ENCODE measurements around the gene KIF9.
"Not testable (repeated sequence)": the region's sequence is repeated elsewhere in the genome, so short reads cannot be mapped to it uniquely, and the experiment has no call there.

The KIF9 gene, protein sequence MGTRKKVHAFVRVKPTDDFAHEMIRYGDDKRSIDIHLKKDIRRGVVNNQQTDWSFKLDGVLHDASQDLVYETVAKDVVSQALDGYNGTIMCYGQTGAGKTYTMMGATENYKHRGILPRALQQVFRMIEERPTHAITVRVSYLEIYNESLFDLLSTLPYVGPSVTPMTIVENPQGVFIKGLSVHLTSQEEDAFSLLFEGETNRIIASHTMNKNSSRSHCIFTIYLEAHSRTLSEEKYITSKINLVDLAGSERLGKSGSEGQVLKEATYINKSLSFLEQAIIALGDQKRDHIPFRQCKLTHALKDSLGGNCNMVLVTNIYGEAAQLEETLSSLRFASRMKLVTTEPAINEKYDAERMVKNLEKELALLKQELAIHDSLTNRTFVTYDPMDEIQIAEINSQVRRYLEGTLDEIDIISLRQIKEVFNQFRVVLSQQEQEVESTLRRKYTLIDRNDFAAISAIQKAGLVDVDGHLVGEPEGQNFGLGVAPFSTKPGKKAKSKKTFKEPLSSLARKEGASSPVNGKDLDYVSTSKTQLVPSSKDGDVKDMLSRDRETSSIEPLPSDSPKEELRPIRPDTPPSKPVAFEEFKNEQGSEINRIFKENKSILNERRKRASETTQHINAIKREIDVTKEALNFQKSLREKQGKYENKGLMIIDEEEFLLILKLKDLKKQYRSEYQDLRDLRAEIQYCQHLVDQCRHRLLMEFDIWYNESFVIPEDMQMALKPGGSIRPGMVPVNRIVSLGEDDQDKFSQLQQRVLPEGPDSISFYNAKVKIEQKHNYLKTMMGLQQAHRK

DNA sequence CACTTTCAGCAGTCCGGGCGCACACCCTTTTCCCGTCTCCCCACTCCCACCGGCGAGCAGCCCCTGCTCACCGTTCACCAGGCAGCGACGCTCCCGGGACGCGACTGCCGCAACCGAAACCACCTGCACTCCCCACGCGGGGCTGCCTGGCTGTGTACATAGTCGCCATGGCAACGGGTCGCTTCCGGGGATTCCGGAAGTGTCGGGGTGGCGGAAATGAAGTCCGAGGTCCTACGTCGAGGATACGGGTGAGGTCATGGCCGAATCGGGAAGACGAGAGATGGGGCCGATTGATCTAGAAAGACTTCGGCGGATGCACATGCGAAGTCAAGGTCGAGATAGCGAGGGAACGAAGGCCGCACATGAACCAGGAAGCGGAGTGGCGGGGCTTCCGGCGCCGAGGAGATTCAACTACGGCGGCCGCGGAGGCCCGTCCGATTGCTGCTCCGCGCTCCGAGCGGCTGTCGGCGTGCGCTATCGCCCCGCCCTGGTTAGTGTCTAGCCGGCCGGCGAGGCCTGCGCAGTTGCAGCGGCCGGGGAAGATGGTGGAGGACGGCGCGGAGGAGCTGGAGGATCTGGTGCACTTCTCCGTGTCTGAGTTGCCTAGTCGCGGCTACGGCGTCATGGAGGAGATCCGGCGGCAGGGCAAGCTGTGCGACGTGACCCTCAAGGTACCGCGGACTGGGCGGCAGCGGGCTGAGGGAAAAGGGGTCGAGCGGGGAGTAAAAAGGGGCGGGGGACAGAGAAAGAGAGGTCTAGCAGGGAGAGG lies at the start of gene KIF9, which contains the start of gene KLHL18:
KIF9 (minus strand) TSS at position 376 of the 769 bp plus-strand sequence. CDS start 5,425 bp downstream, outside the sequence.
KLHL18 (plus strand) TSS at position 521 of the 769 bp plus-strand sequence; CDS start at position 543, 22 bp downstream.
- DNase-seq: peak; percentile 97

DNA sequence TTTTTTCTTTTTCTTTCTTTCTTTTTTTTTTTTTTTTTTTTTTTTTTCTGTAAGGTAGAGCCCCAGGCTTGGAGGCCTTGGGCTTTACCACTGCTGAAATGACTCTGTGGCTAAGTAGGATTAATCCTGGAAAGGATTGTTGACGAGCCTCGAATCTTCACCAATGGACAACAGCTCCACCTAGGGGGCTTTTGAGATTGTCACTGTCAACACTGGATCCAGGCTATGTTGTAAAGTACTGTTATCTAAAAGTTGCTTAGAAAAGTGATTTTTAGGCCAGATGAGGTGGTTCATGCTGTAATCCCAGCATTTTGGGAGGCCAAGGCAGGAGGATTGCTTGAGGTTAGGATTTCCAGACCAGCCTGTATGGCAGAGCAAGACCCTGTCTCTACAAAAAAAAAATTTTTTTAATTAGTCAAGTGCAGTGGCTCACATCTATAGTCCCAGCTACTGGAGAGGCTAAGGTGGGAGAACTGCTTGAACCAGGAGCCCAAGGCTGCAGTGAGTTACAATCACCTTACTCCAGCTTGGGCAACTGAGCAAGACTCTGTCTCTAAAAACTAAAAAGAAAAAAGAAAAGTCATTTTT lies 41.8 kb upstream of the KIF9 start:
- peak; percentile 57 for DNase-seq

DNA sequence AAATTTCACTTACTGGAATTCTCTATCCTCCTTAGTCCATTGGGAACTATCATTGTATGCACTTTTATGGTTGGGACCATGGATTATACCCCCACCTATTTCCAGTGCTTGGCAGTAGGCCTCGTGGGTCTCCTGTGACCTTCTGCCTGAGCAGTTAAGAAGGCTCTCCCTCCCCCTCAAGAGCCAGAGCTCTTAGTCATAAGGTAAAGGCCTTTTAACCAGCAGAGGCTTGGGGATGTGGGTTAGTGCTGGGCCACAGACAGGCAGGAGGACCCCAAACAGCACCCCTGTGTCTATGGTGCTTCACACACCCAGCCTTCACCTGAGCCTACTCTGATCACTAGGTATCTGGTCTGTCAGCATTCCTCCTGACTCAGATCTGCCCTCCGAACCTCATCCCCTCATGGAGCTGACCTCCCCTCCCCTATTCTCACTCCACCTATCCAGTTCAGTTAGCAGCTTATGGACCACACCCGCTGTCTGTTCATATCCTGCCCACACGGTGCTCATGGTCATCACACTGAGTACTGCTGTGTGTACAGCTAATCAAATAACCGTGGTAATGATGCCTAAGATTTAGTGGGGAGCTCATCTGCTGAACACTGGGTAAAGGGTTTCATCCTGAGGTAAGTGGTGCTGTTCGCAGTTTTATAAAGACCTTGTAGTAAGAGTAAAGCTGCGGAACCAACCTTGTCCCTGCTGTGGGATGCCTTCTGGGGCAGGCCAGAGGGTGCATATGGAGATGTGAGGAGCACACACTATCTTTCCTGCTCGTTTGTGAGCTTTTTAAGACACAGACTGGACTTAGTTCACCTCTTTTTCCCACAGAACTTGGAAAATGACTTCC lies 41.1 kb upstream of the KIF9 start:
- DNase-seq: no peak

DNA sequence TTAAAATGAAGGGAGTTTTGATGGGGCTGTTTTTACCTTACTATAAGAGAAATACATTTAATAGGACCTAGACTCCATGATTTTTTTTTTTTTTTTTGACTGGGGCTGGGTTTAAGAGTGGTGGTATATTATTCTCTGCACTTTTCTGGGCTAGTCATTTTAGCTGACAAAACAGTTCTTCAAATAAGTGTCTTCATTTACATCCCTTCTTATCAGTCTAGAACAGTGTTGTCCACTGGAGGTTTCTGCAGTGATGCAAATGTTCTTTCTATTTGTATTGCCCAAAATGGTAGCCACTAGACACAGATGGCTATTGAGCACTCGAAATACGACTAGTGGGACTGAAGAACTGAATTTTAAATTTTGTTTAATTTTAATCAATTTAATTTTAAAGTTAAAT lies 37.4 kb upstream of the KIF9 start:
- no peak for DNase-seq

DNA sequence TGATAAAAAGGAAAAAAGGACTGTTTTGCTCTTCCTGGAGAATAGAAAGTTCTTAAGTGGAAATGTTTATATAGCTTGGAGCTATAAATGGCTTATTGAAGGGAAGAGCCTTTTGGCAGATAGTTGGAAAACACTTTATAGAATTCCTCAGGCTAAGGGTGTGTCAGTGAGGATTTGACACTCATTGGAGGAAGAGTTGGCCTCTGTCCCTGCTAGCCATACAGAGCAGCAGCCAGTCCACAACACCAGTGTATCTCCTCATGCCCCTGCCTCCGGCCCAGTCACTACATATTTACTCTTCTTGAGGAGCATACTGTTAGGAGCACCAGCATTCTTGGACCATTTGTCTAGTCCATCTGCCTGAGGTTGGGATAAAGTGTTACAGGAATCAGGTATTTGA lies 36.3 kb upstream of the KIF9 start:
- no peak for DNase-seq

DNA sequence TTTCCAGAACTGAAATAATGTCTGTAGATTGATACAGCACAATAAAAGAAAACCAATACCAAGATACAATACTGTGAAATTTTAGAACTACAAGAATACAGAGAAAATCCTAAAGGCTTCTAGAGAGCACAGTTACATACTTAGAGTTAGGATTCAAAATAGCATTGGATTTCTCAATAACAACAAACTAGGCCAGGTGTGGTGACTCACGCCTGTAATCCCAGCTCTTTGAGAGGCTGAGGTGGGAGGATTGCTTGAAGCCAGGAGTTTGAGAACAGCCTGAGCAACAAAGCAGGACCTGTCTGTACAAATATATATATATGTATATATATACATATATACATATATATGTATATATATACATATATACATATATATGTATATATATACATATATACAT lies 33.6 kb upstream of the KIF9 start:
- not testable (repeated sequence) for DNase-seq

DNA sequence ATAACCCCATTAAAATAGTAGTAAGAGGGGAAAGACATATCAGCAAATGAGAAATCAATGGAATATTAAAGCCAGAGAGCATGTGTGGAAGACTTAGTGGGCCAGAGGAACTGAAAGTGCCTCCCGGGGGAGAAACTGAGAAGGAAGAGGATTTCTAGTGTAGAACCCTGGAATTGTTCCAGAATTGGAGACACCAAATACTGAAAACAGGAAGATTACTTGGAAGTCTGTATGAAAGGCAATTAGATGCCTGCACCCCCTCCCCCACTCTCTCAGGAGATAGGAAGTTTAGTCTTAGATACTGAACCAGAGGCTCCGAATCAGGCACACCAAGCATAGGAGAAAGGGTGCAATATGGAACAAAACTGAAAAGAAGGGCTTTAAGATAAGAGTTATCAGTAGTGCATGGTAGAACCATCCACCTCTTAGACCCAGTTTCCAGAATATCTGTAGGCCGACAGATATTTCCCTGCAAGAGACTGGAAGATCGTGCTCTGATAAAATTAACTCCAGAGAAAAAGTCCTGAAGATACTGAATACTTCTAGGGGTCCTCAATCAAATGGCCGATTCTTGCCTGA lies 32.6 kb upstream of the KIF9 start:
- DNase-seq: no peak

DNA sequence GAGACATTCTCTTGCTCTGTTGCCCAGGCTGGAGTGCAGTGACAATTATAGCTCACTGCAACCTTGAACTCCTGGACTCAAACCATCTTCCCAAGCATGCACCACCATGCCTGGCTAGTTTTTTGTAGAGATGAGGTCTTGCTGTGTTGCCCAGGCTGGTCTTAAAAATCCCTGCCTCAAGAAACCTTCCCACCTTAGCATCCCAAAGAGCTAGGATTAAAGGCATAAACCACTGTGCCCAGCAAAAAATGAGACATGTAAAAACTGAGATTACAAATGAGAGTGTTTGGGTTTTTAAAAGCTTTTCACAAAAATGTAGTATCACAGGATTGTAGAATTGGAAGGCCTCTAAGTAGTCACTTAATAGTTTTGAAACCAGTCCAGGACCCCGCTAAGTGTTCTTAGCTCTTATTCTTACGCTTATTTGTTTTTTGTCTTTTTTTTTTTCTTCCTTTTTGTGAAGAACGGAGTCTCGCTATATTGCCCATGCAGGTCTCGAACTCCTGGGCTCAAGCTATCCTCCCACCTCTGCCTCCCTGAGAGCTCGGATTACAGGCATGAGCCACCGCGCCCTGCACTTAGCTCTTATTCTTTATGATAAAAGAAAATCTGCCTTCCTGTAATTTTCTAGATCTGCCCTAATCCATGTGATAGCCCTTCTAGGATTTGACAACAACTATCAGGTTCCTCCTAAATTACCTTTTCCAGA lies 31.6 kb upstream of the KIF9 start:
- DNase-seq: no peak

DNA sequence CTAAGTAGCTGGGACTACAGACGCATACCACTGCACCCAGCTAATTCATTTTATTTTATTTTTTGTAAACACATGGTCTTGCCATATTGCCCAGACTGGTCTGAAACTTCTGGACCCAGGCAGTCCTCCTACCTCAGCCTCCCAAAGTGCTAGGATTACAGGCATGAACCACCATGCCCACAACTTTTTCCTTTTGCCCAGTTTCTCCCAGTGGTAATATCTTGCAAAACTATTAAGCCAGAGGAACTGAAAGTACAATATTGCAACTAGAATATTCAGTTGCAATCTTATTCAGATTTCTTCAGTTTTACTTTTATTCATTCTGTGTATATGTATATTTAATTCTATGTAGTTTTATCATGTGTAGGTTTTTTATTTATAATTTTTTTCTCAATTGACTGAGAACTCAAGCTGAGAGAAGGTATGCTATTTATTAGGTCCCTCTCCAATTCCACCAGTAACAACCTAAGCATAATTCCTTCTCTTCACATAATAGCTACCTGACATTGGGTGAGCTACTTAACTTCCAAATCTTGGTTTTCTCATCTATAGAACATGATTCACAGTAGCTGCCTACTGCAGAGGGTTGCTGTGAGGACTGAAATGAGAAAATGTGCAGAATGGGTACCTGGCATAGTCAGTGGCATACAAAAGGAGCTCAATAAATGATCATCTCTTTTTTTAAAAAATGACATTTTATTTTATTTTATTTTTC lies 30.9 kb upstream of the KIF9 start:
- no peak for DNase-seq

DNA sequence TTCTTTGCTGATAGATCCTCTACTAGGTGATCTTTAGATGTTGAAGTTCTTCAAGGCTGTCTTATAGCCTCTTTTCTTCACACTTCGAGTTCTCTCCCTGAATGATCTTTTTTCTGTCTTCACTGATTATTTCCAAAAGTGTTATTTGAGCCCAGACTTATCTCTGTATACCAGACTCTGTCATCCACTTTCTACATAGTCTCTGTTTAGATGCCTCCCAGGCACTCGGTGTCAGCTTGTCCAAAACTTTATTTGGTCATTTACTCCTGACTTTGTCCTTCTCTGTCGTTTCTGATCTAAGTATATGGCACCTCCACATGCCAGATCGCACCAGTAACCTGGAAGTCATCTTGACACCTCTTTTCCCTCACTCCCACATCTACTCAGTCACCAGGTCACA lies 27.8 kb upstream of the KIF9 start:
- no peak for DNase-seq

DNA sequence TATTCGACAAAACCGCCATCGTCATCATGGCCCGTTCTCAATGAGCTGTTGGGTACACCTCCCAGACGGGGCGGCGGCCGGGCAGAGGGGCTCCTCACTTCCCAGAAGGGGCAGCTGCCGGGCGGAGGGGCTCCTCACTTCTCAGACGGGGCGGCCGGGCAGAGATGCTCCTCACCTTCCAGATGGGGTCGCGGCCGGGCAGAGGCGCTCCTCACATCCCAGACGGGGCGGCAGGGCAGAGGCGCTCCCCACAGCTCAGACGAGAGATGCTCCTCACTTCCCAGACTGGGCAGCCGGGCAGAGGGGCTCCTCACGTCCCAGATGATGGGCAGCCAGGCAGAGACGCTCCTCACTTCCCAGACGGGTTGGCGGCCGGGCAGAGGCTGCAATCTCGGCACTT lies 26.6 kb upstream of the KIF9 start:
- not testable (repeated sequence) for DNase-seq

DNA sequence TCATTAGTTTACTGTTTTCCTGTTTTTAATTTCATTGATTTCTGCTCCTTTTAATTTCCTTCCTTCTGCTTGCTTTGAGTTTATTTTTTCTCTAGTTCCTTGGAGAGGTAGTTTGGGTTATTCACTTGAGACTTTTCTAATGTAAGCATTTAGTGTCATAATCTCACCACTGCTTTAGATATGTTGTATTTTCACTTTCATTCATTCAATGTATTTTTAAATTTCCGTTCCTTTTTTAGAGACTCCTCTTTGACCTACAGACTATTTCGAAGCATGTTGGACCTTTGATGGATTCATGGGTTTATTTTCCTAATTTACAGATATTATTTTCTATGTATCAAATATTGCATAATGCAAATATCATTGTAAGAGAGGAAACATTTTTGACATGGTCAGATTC lies 23.4 kb upstream of the KIF9 start:
- DNase-seq: no peak

DNA sequence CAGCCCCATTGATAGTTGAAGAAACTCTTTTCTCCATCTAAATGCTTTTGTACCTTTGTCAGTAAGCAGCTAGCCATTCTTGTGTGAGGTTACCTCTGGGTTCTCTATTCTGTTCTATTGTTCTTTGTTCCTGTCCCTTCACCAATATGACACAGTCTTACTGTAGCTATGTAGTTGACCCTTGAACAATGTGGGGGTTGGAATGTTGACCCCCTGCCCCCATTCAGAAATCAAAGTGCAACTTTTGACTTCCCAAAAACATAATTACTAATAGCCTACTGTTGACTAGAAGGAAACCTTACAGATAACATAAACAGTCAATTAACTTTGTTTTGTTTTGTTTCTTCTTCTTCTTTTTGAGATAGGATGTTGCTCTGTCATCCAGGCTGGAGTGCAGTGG lies 18.9 kb upstream of the KIF9 start:
- DNase-seq: no peak

DNA sequence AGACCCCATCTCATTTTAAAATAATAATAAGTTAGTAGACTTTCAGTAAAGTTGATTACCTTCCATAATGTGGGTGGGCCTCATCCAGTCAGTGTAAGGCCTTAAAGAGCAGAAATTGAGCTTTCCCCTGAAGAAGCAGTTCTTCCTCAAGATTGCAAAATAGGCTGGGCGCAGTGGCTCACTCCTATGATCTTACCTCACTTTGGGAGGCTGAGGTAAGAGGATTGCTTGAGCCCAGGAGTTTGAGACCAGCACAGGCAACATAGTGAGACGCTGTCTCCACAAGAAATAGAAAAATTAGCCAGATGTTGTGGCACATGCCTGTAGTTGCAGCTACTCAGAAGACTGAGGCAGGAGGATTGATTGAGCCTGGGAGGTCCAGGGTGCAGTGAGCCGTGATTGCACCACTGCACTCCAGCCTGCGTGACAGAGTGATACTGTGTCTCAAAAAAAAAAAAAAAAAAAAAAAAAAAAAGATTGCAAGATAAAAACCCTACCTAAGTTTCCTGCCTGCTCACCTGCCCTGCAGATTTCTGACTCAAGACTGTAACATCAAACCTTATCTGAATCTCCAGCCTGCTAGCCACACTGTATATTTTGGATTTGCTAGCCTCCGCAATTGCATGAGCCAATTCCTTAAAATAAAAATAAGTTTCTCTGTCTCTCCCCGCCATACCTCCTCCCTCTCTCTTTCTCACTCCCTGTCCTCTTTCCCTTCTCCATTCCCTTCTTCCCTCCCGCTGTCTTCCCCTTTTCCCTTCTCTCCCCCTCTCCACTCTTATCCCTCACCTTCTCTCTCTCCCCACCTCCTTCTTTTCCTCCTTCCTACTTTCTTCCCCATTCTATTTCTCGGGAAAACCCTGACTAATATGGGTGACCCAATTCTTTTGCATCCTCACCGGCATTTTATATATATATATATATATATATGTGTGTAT lies 17.1 kb upstream of the KIF9 start:
- DNase-seq: no peak

DNA sequence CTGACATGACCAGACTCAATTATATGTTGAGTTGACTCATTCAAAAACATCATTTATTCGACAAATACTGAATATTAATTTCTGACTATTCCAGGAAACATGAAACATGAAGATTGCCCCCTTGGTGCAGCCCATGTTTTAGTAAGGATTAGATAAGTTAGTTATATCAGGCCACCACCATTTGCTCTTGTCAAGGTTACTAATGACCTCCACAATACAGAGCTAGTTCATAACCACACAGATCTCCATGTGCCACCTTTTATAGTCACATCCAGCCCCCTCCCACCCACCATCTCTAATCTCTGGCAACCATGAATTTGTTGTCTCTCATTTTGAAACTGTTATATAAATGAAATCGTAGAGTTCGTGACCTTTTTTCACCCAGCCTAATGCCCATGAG lies 15.8 kb upstream of the KIF9 start:
- DNase-seq: no peak

DNA sequence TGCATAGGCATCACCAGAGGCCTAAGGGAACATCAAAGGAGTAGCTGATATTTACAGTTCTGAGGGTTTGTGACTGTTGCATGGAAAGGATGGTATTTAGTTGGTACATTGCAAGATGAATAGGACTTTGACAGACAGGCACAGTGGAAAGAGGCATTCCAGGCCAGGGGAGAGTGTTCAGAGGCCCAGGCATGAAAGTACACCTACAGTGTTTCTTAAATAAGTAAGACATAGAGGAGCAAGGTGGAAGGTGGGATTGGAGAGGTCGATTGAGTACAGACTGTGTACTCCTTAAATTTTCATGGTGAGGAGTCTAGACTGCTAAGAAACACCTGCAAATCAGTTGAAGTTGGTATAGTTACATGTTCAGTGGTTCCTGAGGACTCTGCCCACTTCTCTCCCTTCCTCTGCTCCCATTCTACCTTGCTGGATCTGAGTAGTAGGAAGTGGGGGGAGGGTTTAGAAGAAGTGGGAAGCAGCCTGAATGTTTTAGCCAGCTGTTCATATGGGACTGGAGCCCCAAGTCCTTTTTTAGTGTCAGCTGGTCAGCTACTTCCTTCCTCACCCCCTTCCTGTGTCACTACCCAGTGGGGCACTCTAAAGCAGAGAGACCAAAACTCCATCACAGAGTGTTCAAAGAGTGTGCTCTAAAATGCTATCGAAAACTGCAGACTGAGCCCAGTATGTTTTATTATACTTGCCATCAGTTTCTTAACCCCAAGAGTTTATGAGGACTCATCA lies 14.1 kb upstream of the KIF9 start:
- DNase-seq: no peak

DNA sequence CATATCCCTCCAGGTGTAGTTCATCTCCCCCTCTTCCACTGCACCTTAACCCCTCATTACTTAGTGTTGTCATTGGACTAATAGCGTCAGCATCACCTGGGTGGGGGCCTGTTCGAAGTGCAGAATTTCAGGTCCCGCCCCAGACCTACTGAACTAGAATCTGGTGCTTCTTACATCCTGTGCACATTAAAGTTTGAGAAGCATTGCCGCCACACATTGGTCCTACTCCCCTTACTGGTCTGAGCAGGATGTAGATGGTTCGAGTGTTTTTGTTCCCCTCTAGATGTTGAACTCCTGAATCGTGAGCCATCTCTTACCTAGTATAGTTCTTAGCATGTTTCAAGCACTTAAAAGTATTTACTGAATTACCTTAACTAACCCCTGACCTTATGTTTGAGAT lies 13.4 kb upstream of the KIF9 start:
- DNase-seq: no peak

DNA sequence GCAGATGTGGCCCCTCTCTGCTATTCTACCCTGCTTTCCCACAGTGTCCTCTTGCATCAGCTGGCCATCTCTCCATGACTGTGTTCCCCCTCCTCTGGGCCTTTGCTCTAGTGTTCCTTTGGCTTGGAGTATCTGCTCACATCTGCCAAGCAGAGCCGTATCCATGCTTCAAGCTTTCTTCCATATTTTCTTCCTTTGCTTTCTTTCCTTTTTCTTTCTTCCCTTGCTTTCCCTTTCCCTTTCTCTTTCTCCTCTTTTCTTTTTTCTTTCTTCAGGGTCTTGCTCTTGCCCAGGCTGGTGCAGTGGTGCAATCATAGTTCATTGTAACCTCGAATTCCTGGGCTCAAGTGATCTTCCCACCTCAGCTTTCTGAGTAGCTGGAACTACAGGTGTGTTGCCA lies 12.7 kb upstream of the KIF9 start:
- no peak for DNase-seq
